Left ventricle myocardium inferior (tissue), 1 donor: ENCODE measurements around the gene KCNMA1. TPM values are rescaled to one million over a fixed set of nuclear protein-coding genes. Genes with fewer than 3 reads are reported as not detected.

ENCODE experiments used
- DNase-seq: peaks from one replicate; pipeline ENCODE4 v3.0.0-alpha.2; 2020
- H3K27ac ChIP-seq: fragments of 200-600 bp; replicated peaks from 2 replicates; pipeline ENCODE4 v1.8.0; 2021
- H3K27me3 ChIP-seq: fragments of 200-600 bp; 2 replicates; pipeline ENCODE4 v1.8.0; 2021; ENCODE audit warnings: low read depth
- H3K36me3 ChIP-seq: fragments of 200-600 bp; 2 replicates; pipeline ENCODE4 v1.8.0; 2021
- H3K4me1 ChIP-seq: fragments of 200-600 bp; 2 replicates; pipeline ENCODE4 v1.8.0; 2021
- H3K4me3 ChIP-seq: fragments of 200-600 bp; 2 replicates; pipeline ENCODE4 v1.8.0; 2021; ENCODE audit warnings: mild to moderate bottlenecking, moderate library complexity
- H3K9me3 ChIP-seq: fragments of 200-600 bp; replicated peaks from 2 replicates; pipeline ENCODE4 v1.8.0; 2021
- intact Hi-C: fragments of 100-400 bp; cut with micrococcal nuclease; formaldehyde crosslinking; loops from one replicate; pipeline ENCODE4 v1.11.0; 2022
- total RNA-seq: library from RNA; stranded (reverse); fragmentation: NEBNext Ultra II Directional; extraction: Animal tissue kit (Norgen Biotek cat#: 25700); gene quantifications from one replicate; pipeline ENCODE4 v1.2.1, GENCODE V29; 2021
- TF ChIP-seq, protein P1 (sequence below): fragments of 200-600 bp; IDR thresholded peaks from 2 replicates; pipeline ENCODE4 v1.8.0; 2021; ENCODE audit warnings: antibody characterized with exemption, mild to moderate bottlenecking, borderline replicate concordance
- donor health status: DM: no; HTN: yes; CAD: no; lungs with severe emphysema.

The KCNMA1 gene
- total RNA-seq, 1 donor from 2014 or later, result 1.8 TPM

DNA sequence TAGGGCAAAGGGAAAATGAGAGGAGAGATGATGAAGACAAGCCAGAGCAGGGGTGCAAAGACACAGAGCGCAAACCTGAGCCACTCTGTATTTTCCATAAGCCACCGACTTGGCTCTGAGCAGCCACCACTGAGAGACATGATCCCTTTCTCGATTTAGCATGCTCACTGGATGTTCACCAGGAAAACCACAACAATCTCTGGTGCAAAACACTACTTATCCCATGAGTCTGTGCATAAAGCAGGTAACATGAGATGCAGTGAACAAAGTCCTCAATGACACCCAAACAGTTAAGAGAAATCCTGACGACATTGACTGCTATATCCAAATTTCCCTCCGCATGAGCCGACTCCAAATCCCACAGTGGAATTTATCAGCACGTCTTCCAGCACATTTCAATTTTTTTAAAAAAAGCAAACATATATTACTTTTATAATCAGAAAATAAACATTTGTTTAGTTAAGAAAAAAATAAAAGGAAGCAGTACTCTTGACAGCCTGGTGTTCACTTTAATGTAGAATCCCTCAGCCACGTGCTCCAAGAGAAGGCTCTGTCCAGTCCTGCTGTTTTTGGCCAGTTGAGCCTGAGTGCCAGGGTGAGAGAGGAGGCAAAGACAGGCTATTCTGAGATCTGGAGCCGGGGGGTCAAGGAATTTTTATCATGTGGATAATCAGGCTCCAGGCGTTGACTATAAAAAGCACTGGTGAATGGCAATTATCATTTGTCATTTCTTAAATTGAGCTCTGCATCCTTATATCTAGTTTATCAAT lies 238.4 kb downstream of the KCNMA1 start:
- Histone ChIP-seq H3K27ac (no peak overlapping the region), H3K27me3 (peaks cover 40% of the 10 kb centered on the region), H3K4me1 (no peaks in the 10 kb centered on the region), H3K9me3 (no peaks in the 10 kb centered on the region), H3K36me3 (no peaks in the 10 kb centered on the region), H3K4me3 (no peak overlapping the region)
- intact Hi-C loops, result no loop called here
- TF ChIP-seq, protein P1, sequence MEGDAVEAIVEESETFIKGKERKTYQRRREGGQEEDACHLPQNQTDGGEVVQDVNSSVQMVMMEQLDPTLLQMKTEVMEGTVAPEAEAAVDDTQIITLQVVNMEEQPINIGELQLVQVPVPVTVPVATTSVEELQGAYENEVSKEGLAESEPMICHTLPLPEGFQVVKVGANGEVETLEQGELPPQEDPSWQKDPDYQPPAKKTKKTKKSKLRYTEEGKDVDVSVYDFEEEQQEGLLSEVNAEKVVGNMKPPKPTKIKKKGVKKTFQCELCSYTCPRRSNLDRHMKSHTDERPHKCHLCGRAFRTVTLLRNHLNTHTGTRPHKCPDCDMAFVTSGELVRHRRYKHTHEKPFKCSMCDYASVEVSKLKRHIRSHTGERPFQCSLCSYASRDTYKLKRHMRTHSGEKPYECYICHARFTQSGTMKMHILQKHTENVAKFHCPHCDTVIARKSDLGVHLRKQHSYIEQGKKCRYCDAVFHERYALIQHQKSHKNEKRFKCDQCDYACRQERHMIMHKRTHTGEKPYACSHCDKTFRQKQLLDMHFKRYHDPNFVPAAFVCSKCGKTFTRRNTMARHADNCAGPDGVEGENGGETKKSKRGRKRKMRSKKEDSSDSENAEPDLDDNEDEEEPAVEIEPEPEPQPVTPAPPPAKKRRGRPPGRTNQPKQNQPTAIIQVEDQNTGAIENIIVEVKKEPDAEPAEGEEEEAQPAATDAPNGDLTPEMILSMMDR, result no peak
- DNase-seq, result no peak

DNA sequence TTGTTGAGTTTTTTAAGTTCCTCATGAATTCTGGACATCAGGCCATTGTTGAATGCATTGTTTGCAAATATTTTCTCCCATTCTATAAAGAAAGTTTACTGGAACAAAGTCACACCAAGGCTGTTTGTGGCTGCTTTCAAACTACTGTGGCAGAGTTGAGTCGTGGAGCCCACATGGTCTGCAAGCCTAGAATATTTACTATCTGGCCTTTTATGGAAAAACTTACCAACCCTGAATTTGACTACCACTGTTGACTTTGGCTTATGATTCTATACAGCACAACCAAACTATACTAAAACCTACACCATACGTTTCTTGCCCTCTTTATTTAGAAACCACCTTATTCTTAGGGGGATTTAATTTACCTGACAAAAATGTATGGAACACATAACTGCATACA lies 239.1 kb downstream of the KCNMA1 start:
- DNase-seq, result no peak
- Histone ChIP-seq H3K4me1 (no peaks in the 10 kb centered on the region), H3K36me3 (no peaks in the 10 kb centered on the region), H3K27me3 (peaks cover 34% of the 10 kb centered on the region), H3K27ac (no peak overlapping the region), H3K9me3 (no peaks in the 10 kb centered on the region), H3K4me3 (no peak overlapping the region)
- intact Hi-C loops, result no loop called here
- TF ChIP-seq, protein P1, result no peak

DNA sequence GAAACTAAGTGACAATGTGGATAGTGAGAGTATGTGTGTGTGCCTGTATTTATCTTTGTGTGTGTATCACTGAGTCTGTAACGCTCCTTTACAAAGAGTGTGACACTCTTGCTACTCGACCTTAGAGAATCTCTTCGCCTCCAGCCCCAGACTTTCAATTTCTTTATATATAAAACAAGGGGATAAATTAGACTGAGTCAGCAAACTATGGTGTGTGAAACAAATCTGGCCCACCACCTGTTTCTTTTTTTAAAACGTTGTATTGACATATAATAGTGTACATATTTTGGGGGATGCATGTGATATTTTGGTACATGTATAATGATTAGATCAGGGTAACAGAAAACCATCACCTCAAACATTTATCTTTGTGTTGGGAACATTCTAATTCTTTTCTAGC lies 240.5 kb downstream of the KCNMA1 start:
- Histone ChIP-seq H3K4me3 (no peak overlapping the region), H3K27ac (no peak overlapping the region), H3K27me3 (peaks cover 21% of the 10 kb centered on the region), H3K9me3 (no peaks in the 10 kb centered on the region), H3K4me1 (no peaks in the 10 kb centered on the region), H3K36me3 (no peaks in the 10 kb centered on the region)
- intact Hi-C loops, result no loop called here
- TF ChIP-seq, protein P1, result no peak
- DNase-seq, result no peak

DNA sequence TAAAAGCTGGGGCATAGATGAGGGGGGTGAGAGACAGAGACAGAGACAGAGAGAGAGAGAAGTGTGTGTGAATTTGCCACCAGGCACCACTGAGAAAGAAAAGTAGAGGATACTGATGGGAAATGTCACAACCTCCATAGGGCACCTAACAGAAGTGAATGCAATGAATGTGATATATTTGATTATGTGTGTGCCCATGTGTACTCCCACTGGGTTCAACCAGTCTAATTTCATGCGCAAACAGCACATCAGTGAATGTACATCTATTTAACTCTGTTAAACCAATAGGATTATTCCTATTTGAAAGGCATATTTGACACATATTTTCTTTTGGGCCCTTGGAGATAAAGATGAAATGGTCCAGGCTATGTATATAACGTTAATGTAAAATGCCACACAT lies 241.3 kb downstream of the KCNMA1 start:
- H3K36me3 ChIP-seq, result no peaks in the 10 kb centered on the region
- TF ChIP-seq, protein P1, result no peak
- intact Hi-C loops, result no loop called here
- H3K27me3 ChIP-seq, result peaks cover 15% of the 10 kb centered on the region
- no peak overlapping the region for H3K4me3 ChIP-seq
- no peaks in the 10 kb centered on the region for H3K9me3 ChIP-seq
- H3K4me1 ChIP-seq, result peaks cover 6% of the 10 kb centered on the region
- no peak overlapping the region for H3K27ac ChIP-seq
- no peak for DNase-seq

DNA sequence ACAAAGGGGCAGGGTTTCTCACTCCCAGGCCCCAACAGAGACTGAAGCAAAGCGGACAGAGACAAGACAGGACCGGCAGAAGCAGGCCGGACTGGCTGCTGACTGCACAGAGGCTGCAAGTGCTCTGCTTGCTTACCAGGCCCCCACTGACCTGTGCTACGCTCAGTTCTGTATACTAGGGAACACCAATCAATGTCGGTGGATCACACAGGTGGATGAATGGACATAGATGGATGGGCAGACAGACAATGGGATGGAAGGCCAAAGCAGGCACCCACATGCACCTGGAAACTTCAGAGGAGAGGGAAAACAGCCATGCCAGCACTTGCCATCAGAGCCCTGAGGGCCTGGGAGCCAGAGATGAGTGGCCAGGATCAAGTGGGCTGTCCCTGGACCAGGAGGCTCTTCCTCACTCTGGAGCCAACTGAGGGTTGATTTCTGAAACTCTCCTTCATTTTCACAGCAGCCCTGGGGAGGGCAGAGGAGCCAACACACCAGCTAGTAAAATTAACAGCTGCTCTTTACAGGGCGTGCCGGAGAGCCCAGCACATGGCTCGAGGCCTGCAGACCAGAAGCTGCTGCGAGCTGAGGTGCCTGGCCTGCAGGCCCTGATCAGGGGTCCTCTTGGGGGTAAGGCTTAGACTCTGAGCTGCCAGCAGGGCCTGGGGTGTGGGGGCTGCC lies 243.6 kb downstream of the KCNMA1 start:
- Histone ChIP-seq H3K27ac (no peak overlapping the region), H3K4me1 (peaks cover 18% of the 10 kb centered on the region)
- DNase-seq, result no peak

More for the DNA sequence above, 243.6 kb downstream of the KCNMA1 start:
- Histone ChIP-seq H3K36me3 (no peaks in the 10 kb centered on the region), H3K4me3 (no peak overlapping the region), H3K9me3 (no peaks in the 10 kb centered on the region), H3K27me3 (peaks cover 16% of the 10 kb centered on the region)
- TF ChIP-seq, protein P1, result no peak
- intact Hi-C loops, result no loop called here
